Loucy (cell line): ENCODE results near the gene SLC6A20.

ENCODE experiments used
- H2AFZ ChIP-seq: fragments of 200-600 bp; sonication (generic); 2 replicates; pipeline ENCODE4 v1.6.0; 2016; ENCODE audit warnings: antibody characterized with exemption, mild to moderate bottlenecking, low read length, moderate library complexity
- H3F3A ChIP-seq: fragments of 200-600 bp; 2 replicates; pipeline ENCODE4 v1.6.0; 2016; ENCODE audit warnings: antibody characterized with exemption, low read depth, mild to moderate bottlenecking
- H3K27me3 ChIP-seq: fragments of 200-600 bp; sonication (generic); 2 replicates; pipeline ENCODE4 v1.6.1; 2014; ENCODE audit warnings: low read length, mild to moderate bottlenecking; ENCODE audit not compliant: insufficient read depth, poor library complexity, severe bottlenecking
- H3K36me3 ChIP-seq: fragments of 200-600 bp; sonication (generic); 2 replicates; pipeline ENCODE4 v1.6.1; 2016; ENCODE audit warnings: low read length; ENCODE audit not compliant: insufficient read depth
- H3K4me1 ChIP-seq: fragments of 200-600 bp; sonication (generic); 2 replicates; pipeline ENCODE4 v1.5.1; 2014; ENCODE audit warnings: low read length, mild to moderate bottlenecking; ENCODE audit not compliant: insufficient read depth, poor library complexity, severe bottlenecking
- H3K4me2 ChIP-seq: fragments of 200-600 bp; sonication (generic); 2 replicates; pipeline ENCODE4 v1.6.0; 2014; ENCODE audit warnings: antibody characterized with exemption, low read length, low read depth, mild to moderate bottlenecking; ENCODE audit not compliant: poor library complexity, severe bottlenecking
- H3K4me3 ChIP-seq: fragments of 200-600 bp; sonication (generic); 2 replicates; pipeline ENCODE4 v1.5.1; 2014; ENCODE audit warnings: low read length, mild to moderate bottlenecking, mixed read lengths; ENCODE audit not compliant: poor library complexity, severe bottlenecking
- H3K79me2 ChIP-seq: fragments of 200-600 bp; sonication (generic); 2 replicates; pipeline ENCODE4 v1.6.1; 2014; ENCODE audit warnings: low read length; ENCODE audit not compliant: insufficient read depth
- H3K9ac ChIP-seq: fragments of 200-600 bp; sonication (generic); 2 replicates; pipeline ENCODE4 v1.6.0; 2014; ENCODE audit warnings: mild to moderate bottlenecking, low read depth, low read length, moderate library complexity; ENCODE audit not compliant: poor library complexity, severe bottlenecking
- H3K9me2 ChIP-seq: fragments of 200-600 bp; sonication (generic); replicated peaks from 2 replicates; pipeline ENCODE4 v1.6.1; 2016; ENCODE audit warnings: low read depth, low read length, mixed read lengths
- H3K9me3 ChIP-seq: fragments of 200-600 bp; sonication (generic); 2 replicates; pipeline ENCODE4 v1.6.1; 2014; ENCODE audit warnings: mild to moderate bottlenecking, antibody characterized with exemption, low read length, low read depth; ENCODE audit not compliant: insufficient read depth
- H4K20me1 ChIP-seq: fragments of 200-600 bp; sonication (generic); 2 replicates; pipeline ENCODE4 v1.6.0; 2014; ENCODE audit warnings: antibody characterized with exemption, low read length, mild to moderate bottlenecking; ENCODE audit not compliant: insufficient read depth, poor library complexity, severe bottlenecking
- CTCF ChIP-seq: fragments of 200-600 bp; sonication (generic); conservative IDR thresholded peaks from 2 replicates; pipeline ENCODE4 v1.5.1; 2014; ENCODE audit warnings: mild to moderate bottlenecking, antibody characterized with exemption, low read length
- EZH2phosphoT487 ChIP-seq: fragments of 200-600 bp; IDR thresholded peaks from 2 replicates; pipeline ENCODE4 v1.6.1; 2018; ENCODE audit warnings: antibody characterized with exemption, mild to moderate bottlenecking, moderate library complexity, borderline replicate concordance

SLC6A20 gene

DNA sequence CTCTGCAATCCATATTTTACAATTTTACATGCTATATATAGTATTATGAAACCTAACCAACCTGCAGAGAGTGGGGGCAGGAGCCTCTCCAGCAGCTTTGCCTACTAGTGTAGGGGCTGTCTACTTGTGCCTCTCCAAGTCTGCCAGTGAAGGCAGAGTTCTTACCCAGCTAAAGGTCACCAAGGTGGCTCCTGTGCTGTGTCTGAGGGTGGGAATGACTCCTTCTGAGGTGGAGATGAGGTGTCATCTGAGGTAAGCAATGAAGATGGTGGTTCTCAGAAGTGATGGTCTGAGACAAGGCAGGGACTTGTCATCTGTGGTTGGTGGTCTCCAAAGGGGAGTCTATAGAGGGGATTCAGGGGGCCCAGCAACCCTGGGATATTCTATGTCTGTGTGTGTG, 59.6 kb downstream of the SLC6A20 start:
- TF ChIP-seq EZH2phosphoT487: no peak
- TF ChIP-seq CTCF: no peak
- Histone ChIP-seq H3K79me2 (no peaks in the 10 kb centered on the region; the same call in 1 of the 2 replicates), H3K4me3 (no peak overlapping the region), H3K9ac (no peak overlapping the region), H3K4me1 (peaks cover 9% of the 10 kb centered on the region), H3K4me2 (no peak overlapping the region), H4K20me1 (no peaks in the 10 kb centered on the region), H3K9me2 (no peaks in the 10 kb centered on the region), H3K9me3 (no peaks in the 10 kb centered on the region), H3K36me3 (peaks cover 96% of the 10 kb centered on the region), H2AFZ (no peak overlapping the region), H3K27me3 (no peaks in the 10 kb centered on the region), H3F3A (no peaks in the 10 kb centered on the region)

DNA sequence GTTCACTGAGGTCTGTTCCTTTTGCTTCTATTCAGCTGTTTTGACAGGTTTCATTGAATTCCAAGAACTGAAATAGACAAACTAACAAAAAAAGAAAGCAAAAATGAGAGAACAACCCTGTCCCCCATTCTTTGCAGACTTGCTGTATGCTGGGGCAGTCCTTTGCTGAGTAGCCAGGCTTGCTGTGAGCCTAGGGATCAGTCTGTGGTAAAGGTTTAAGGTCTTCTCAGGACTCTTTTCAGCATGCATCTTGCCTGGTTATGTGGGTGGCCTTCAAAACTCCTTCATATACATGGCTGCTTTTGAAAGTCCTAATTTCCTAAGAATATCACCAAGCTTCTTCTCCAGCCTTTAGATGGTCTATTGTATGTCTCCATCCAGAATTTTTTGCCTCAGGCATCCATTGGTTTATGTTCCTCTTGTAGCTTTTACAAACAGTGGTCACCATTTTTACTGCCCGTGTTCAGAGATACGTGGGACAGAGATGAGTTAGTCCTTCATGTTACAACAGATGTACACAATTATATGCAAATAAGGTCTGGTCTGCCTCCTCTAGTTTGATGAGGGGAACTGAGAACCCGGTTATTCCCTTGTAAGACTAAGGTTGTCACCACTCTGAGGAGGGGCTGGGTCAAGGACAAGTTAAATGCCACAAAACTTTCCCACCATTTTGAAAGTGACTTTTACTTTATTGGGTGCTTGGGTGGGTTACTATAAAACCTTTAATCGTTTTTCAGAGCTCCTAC, 65.8 kb downstream of the SLC6A20 start:
- Histone ChIP-seq H3F3A (no peaks in the 10 kb centered on the region), H3K79me2 (peaks cover 33% of the 10 kb centered on the region), H3K9me3 (no peaks in the 10 kb centered on the region), H3K4me1 (no peaks in the 10 kb centered on the region), H3K4me2 (no peak overlapping the region), H3K4me3 (no peak overlapping the region), H3K9me2 (no peaks in the 10 kb centered on the region), H3K9ac (no peak overlapping the region), H3K36me3 (peaks cover 76% of the 10 kb centered on the region), H3K27me3 (no peaks in the 10 kb centered on the region), H4K20me1 (peaks cover 30% of the 10 kb centered on the region), H2AFZ (no peak overlapping the region)
- TF ChIP-seq EZH2phosphoT487: no peak

DNA sequence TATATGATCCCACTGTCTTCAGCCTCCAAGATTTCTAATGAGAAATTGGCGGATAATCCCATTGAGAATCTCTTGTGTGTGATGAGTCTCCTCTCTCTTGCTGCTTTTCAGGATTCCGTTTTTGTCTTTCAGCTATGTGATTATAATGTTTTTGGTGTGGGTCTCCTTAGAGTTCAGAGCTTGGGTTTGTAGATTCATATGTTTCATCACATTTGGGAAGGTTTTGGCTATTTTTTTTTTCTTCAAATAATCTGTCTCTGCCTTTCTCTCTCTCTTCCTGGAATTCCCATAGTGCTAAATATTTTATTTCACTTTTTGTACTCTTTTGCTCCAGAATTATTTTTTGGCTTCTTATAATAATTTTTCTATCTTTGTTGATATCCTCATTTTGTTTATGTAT, 66.7 kb downstream of the SLC6A20 start:
- peaks cover 76% of the 10 kb centered on the region for H3K36me3 ChIP-seq
- no peak overlapping the region for H3K4me3 ChIP-seq
- no peak overlapping the region for H3K9ac ChIP-seq
- peaks cover 36% of the 10 kb centered on the region for H3K79me2 ChIP-seq
- no peaks in the 10 kb centered on the region for H3K9me3 ChIP-seq
- no peaks in the 10 kb centered on the region for H3K4me1 ChIP-seq
- no peak overlapping the region for H2AFZ ChIP-seq
- no peaks in the 10 kb centered on the region for H3F3A ChIP-seq
- H4K20me1 ChIP-seq: peaks cover 30% of the 10 kb centered on the region
- H3K4me2 ChIP-seq: no peak overlapping the region
- H3K27me3 ChIP-seq: no peaks in the 10 kb centered on the region
- TF ChIP-seq EZH2phosphoT487: no peak
- TF ChIP-seq CTCF: no peak
- H3K9me2 ChIP-seq: no peaks in the 10 kb centered on the region

- peaks cover 30% of the 10 kb centered on the region for H4K20me1 ChIP-seq
These were observed 71.4 kb downstream of the SLC6A20 start for GRCh38 chr3:45724911-45725310.

More at GRCh38 chr3:45724911-45725310, 71.4 kb downstream of the SLC6A20 start:
- TF ChIP-seq EZH2phosphoT487: no peak
- no peak for TF ChIP-seq CTCF
- H3K9ac ChIP-seq: no peak overlapping the region
- no peaks in the 10 kb centered on the region for H3K9me3 ChIP-seq
- H3K27me3 ChIP-seq: no peaks in the 10 kb centered on the region
- no peak overlapping the region for H3K4me3 ChIP-seq
- no peaks in the 10 kb centered on the region for H3K4me1 ChIP-seq
- H3K4me2 ChIP-seq: no peak overlapping the region
- peaks cover 68% of the 10 kb centered on the region for H3K36me3 ChIP-seq
- H3K79me2 ChIP-seq: peaks cover 35% of the 10 kb centered on the region
- H3F3A ChIP-seq: no peaks in the 10 kb centered on the region
- H3K9me2 ChIP-seq: no peaks in the 10 kb centered on the region
- no peak overlapping the region for H2AFZ ChIP-seq
